Hypothalamus (tissue), 51 donors: ENCODE results near the gene COG2.
A peak's percentile ranks its signal among the peaks of the same experiment; 100 is the strongest.
"Not testable (repeated sequence)": the region's sequence is repeated elsewhere in the genome, so short reads cannot be mapped to it uniquely, and the experiment has no call there.

Experiments used
- DNase-seq, 51 donors: peaks; one replicate each; lab custom pipeline; 2025; lab: John Stamatoyannopoulos, UW

The COG2 gene

GRCh38 chr1:230698964-230699363 is 56.7 kb downstream of the COG2 start:
- not testable (repeated sequence) for DNase-seq

GRCh38 chr1:230699716-230700115 is 57.4 kb downstream of the COG2 start:
- no peak for DNase-seq

- no peak for DNase-seq
Measured at GRCh38 chr1:230700132-230700531, 57.9 kb downstream of the COG2 start.

- peak in 18 of 51 donors; percentile 30 to 78 (median 56) for DNase-seq
Measured at GRCh38 chr1:230701434-230701833, 59.2 kb downstream of the COG2 start.

- DNase-seq, result no peak
Measured at GRCh38 chr1:230701895-230702768, 59.9 kb downstream of the COG2 start.

- no peak for DNase-seq
Measured at GRCh38 chr1:230702934-230703678, 60.8 kb downstream of the COG2 start.

GRCh38 chr1:230703679-230704385 is 61.6 kb downstream of the COG2 start:
- no peak for DNase-seq

- DNase-seq, result no peak
Measured at GRCh38 chr1:230704830-230705229, 62.5 kb downstream of the COG2 start.

GRCh38 chr1:230705289-230706019 is 63.2 kb downstream of the COG2 start:
- no peak for DNase-seq

- DNase-seq, result no peak
Measured at GRCh38 chr1:230706020-230706699, 63.9 kb downstream of the COG2 start.

GRCh38 chr1:230706887-230707731 is 64.8 kb downstream of the COG2 start:
- DNase-seq, result no peak

- no peak for DNase-seq
Measured at GRCh38 chr1:230707732-230708630, 65.7 kb downstream of the COG2 start.

- DNase-seq, result peak in 3 of 51 donors; percentile 24 to 41 (median 29)
Measured at GRCh38 chr1:230708631-230709580, 66.6 kb downstream of the COG2 start.

GRCh38 chr1:230709619-230710542 is 67.6 kb downstream of the COG2 start:
- DNase-seq, result no peak

GRCh38 chr1:230710543-230710904 is 68.2 kb downstream of the COG2 start:
- no peak for DNase-seq

GRCh38 chr1:230711245-230711644 is 69.0 kb downstream of the COG2 start:
- no peak for DNase-seq
